Measurements from ENCODE around the gene METTL14.

- TF ChIP-seq CTCF (IDR thresholded peaks at IDR 0.05) (no peak), ZFX (IDR thresholded peaks at IDR 0.05; ENCODE audit: borderline replicate concordance) (no peak)
Measured at GRCh38 chr4:118739022-118739713, 54.0 kb downstream of the METTL14 start.
